GM19240 (cell line): ENCODE results near the gene CFLAR.

Source experiments
- DNase-seq: peaks from one replicate; pipeline ENCODE4 v3.0.0; 2011; ENCODE audit warnings: low spot score; ENCODE audit not compliant: insufficient read length

Gene CFLAR

DNA sequence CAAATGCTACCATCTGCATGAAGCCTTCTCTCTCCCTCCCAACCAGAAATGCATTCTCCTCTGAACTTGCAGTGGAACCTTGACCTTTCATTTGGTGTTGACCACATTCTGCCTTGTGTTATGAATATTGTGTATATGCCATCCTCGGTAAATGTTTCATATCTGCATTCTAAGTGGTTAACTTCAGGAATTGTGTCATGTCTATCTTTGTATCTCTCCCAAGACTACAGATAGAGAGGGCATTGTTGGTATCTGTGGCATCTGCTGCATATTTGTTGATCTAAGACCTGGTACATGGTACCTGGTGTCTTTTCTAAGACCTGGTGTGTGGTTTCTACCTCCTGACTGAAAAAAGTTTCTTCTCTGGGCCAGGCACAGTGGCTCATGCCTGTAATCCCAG lies 101.0 kb downstream of the CFLAR start:
- DNase-seq, result no peak

DNA sequence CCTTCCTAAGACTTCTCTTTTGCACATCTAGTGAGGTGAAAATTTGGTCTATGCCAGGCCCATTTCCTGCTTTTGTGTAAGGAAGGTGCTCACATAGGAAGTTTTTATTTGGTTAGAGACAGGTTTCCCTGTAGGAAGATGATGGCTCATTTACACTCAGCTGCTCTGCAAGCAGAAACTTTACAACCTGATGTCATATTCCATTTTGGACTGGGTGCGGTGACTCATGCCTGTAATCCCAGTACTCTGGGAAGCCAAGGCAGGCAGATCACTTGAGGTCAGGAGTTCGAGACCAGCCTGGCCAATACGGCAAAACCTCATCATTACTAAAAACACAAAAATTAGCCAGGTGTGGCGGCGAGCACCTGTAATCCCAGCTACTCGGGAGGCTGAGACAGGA lies 102.8 kb downstream of the CFLAR start:
- no peak for DNase-seq

DNA sequence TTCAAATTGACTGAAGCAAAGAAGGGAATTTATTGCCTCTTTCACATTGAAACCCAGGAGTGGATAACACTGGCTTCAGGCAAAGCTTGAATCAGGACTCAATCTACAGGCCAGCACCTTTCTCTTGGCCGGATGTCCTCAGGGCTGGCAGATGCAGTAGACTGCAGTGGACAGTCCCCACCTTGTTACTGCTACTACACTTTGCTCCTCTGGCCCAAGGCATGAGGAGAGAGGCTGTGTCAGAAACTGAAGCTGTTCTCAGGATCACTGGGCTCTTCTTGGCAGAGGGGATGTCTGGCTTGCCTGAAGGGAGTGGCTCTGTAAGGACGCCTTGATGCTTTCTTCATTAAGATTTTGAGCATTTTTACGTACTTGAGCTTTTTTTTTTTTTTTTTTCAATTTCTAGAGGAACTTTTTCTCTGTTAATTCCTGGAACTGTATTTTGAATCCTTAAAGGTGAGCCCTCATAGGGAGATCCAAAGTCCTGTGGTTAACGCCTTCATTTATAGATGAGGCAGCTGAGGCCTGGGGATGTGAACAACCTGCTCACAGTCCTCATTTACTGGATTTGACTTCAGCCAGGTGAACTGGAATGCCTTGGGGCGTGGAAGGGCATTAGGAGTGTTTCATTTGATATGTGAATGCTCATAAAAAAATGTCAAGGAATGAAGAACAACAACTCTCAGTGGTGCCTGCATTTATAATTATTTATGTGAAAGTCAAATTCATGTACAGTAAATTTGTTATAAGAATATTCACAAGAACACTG lies 103.5 kb downstream of the CFLAR start:
- DNase-seq, result no peak

DNA sequence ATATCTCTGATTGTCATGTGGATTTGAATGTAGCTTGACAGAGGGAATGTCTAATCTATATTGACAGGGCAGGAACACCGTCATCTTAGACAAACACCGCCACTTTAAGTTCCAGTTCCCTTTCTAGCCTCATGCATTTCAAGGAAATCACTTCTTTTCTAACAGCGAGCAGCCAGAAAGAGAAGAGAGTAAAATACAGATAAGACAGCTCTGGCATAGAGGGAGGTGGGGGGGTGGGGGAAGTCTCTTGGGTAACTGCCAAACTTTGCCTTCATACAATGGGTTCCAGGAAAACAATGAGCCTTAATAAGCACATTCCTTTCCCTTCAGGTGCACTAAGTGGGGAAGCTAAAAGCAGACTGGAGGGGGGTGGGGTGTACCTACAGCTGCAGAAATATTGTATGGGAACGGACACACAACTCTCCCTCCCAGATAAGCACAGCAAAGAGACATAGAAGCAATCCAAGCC lies 104.2 kb downstream of the CFLAR start:
- DNase-seq, result no peak

DNA sequence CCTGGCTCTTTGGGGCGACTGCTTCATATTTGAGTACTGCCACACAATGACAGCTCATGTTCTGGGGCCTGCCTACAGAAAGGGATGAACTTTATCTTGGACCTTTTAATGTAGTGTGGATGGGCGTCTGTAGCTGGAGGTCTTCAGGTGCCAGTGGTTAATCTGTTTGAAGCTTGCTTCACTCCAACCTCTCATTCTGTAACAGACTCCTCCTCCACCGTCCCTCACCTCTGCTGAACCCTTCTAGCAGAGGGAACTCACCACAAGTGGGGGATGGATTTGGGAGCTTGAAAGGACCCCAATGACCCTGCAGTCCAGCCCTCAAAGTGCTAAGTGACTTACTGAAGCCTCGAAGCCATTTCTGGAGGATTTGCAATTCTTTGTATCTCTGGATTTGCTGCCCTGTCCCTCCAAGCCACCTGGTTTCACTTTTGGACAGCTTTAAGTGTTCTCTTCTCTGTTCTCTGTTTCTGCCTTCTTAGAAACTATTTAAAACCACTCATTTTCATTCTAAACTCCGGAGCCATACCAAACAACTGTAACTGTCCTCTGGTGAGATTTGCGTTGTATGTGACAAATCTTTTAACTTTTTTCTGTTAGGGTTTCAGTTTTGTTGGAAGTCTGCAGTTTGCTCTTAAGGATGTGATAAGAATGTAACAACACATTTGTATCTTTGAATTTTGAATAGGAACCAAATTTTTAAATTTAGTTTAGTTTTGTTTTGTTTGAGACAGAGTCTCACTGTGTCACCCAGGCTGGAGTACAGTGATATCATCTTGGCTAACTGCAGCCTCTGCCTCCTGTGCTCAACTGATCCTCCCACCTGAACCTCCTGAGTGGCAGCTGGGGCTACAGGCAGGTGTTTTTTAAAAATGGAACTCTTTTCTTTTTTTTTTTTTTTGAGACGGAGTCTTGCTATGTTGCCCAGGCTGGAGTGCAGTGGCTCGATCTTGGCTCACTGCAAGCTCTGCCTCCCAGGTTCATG lies 107.4 kb downstream of the CFLAR start:
- DNase-seq, result peak; percentile 44
